Chondrocyte (in vitro differentiated cells): ENCODE data around the gene LMF1. TPM values are rescaled to one million over a fixed set of nuclear protein-coding genes. Genes with fewer than 3 reads are reported as not detected.
"Not testable (repeated sequence)": the region's sequence is repeated elsewhere in the genome, so short reads cannot be mapped to it uniquely, and the experiment has no call there.

ENCODE experiments used
- DNase-seq: peaks from one replicate; pipeline ENCODE4 v3.0.0; 2021; ENCODE audit warnings: mixed read lengths, low spot score
- H3K27ac Mint-ChIP-seq: one replicate; pipeline ENCODE4 v1.8.0; 2021; ENCODE audit warnings: mild to moderate bottlenecking, moderate library complexity, mixed read lengths; ENCODE audit not compliant: unreplicated experiment
- H3K27me3 Mint-ChIP-seq: 2 replicates; pipeline ENCODE4 v1.8.0; 2021; ENCODE audit warnings: low read depth, mixed read lengths
- H3K36me3 Mint-ChIP-seq: 2 replicates; pipeline ENCODE4 v1.8.0; 2021; ENCODE audit warnings: low read depth, mixed read lengths
- H3K4me1 Mint-ChIP-seq: 2 replicates; pipeline ENCODE4 v1.8.0; 2021; ENCODE audit warnings: low read depth, mild to moderate bottlenecking, mixed read lengths
- H3K4me3 Mint-ChIP-seq: one replicate; pipeline ENCODE4 v1.8.0; 2021; ENCODE audit warnings: mild to moderate bottlenecking, moderate library complexity, mixed read lengths; ENCODE audit not compliant: unreplicated experiment
- H3K9me3 Mint-ChIP-seq: 2 replicates; pipeline ENCODE4 v1.8.0; 2021; ENCODE audit warnings: low read depth, mixed read lengths
- CTCF ChIP-seq: fragments of 200-600 bp; sonication (generic); IDR thresholded peaks from 2 replicates; pipeline ENCODE4 v1.5.0; 2021; ENCODE audit warnings: antibody characterized with exemption, mild to moderate bottlenecking, moderate library complexity
- total RNA-seq: library from RNA; stranded (reverse); gene quantifications from 3 replicates; pipeline ENCODE4 v1.2.1, GENCODE V29; 2021

Gene LMF1
- total RNA-seq, 1 donor from 2014 or later: 21.6 TPM

DNA sequence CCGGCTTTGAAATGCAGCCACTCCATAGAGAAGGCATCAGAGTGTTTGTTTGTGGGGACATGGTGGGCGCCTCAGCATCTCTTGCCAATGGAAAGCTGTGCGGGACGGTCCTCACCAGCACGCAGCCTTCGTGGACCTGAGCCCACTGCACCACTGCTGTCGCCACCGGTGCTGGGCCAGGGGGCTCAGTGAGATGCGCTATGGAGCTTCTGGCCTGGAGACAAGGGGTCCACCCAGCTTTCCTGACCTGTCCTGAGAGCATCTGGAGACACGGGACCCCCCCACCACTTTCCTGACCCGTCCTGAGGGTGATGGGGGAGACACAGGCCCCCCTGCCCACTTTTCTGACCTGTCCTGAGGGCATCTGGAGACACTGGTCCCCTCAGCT is 79.4 kb downstream of the LMF1 start:
- TF ChIP-seq CTCF: no peak
- H3K9me3 Mint-ChIP-seq: no peaks in the 10 kb centered on the region
- H3K4me3 Mint-ChIP-seq: no peak overlapping the region
- no peak for DNase-seq
- no peak overlapping the region for H3K27ac Mint-ChIP-seq
- H3K27me3 Mint-ChIP-seq: no peaks in the 10 kb centered on the region
- H3K36me3 Mint-ChIP-seq: peaks cover 3% of the 10 kb centered on the region
- H3K4me1 Mint-ChIP-seq: no peaks in the 10 kb centered on the region

- Mint-ChIP-seq H3K27me3 (no peaks in the 10 kb centered on the region), H3K4me1 (no peaks in the 10 kb centered on the region)
- TF ChIP-seq CTCF: no peak
Measured at GRCh38 chr16:890716-891352, 80.0 kb downstream of the LMF1 start.

DNA sequence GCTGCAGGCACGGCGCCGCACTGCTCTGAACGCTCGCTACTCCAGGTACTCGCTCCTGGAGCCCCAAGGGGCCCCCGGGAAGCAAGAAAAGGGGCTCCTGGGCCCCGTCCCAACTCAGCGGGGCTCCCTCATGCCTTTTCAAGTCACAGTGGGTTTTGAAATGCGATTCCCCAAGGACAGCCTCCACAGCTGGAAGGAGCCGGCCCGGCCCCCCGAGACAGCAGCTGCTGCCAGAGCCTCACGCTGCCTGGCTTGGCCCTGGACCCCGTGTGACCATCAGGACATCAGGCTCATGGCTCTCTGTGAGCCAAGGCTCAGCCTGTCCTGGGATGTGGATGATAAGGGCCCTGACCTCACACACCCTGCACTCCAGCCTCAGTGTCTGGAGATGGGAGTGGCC is 80.6 kb downstream of the LMF1 start:
- no peak for DNase-seq
- H3K36me3 Mint-ChIP-seq: peaks cover 3% of the 10 kb centered on the region
- H3K4me3 Mint-ChIP-seq: no peak overlapping the region
- H3K27me3 Mint-ChIP-seq: no peaks in the 10 kb centered on the region
- no peaks in the 10 kb centered on the region for H3K9me3 Mint-ChIP-seq
- no peak for TF ChIP-seq CTCF
- H3K27ac Mint-ChIP-seq: no peak overlapping the region
- H3K4me1 Mint-ChIP-seq: no peaks in the 10 kb centered on the region

More at GRCh38 chr16:890716-891352, 80.0 kb downstream of the LMF1 start:
- Mint-ChIP-seq H3K9me3 (no peaks in the 10 kb centered on the region), H3K4me3 (no peak overlapping the region), H3K36me3 (peaks cover 3% of the 10 kb centered on the region), H3K27ac (no peak overlapping the region)
- DNase-seq: no peak

DNA sequence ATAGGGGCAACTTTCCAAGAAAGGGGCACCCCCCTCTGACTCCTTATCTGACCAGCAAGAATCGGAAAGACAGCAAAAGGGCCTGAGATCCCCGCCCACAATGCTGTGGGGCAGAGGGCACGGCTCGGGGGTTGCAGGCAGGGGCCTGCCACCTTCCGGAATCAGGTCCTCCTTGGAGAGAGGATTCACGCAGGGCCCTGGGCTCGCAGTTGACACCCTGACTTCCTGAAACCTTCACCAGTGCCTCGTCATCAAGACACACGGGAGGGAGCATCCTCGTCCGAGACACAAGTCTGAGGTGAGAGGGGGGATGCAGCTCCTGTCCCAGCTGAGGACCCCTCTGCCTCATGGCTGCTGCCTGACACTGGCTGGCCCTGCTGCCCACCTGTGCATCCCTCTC is 81.2 kb downstream of the LMF1 start:
- no peak overlapping the region for H3K4me3 Mint-ChIP-seq
- no peaks in the 10 kb centered on the region for H3K27me3 Mint-ChIP-seq
- H3K27ac Mint-ChIP-seq: no peak overlapping the region
- H3K9me3 Mint-ChIP-seq: no peaks in the 10 kb centered on the region
- DNase-seq: peak; percentile 54
- no peak for TF ChIP-seq CTCF
- peaks cover 3% of the 10 kb centered on the region for H3K36me3 Mint-ChIP-seq
- no peaks in the 10 kb centered on the region for H3K4me1 Mint-ChIP-seq

DNA sequence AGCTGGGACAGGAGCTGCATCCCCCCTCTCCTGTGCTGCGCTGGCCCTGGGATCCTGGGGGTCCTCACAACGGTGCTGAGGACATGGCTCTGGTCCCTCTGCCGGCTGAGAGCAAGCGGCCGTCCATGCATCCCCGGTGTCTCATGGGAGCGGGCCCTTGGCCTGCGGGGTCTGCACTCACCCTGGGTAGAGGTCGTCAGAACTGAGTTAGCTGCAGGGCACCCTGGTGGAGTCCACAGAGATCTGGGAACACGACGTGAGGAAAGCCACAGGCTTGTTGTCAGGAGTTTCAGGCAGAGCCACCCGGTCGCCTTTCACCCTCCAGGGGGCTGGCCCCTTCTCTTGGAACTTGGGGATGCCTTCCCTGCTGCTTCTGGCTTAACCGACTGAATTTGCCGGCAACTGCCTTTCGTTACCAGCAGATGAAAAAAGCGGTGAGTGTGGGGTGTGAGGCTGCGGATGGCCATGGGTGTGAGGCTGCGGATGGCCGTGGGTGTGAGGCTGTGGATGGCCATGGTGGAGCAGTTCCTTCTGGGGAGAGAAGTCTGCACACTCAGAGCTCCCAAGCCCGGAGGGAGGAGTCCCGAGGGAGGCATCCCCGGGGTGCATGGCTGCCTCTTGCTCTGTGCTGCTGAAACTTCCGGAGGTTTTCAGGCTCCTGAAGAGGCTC is 81.7 kb downstream of the LMF1 start:
- TF ChIP-seq CTCF: no peak
- peaks cover 3% of the 10 kb centered on the region for H3K36me3 Mint-ChIP-seq
- peak; percentile 78 for DNase-seq
- H3K4me3 Mint-ChIP-seq: no peak overlapping the region
- no peaks in the 10 kb centered on the region for H3K27me3 Mint-ChIP-seq
- no peaks in the 10 kb centered on the region for H3K4me1 Mint-ChIP-seq
- H3K9me3 Mint-ChIP-seq: no peaks in the 10 kb centered on the region
- no peak overlapping the region for H3K27ac Mint-ChIP-seq

GRCh38 chr16:888456-888855 is 82.3 kb downstream of the LMF1 start:
- H3K36me3 Mint-ChIP-seq, H3K27ac Mint-ChIP-seq, H3K4me1 Mint-ChIP-seq, H3K9me3 Mint-ChIP-seq, H3K27me3 Mint-ChIP-seq, H3K4me3 Mint-ChIP-seq: not testable (repeated sequence)
- peak; percentile 79 for DNase-seq
